Amniotic stem cell (primary cell): ENCODE data around the gene RTN4RL2.

Experiments used
- DNase-seq: peaks from one replicate; lab custom pipeline; 2025; lab: John Stamatoyannopoulos, UW

The RTN4RL2 gene

DNA sequence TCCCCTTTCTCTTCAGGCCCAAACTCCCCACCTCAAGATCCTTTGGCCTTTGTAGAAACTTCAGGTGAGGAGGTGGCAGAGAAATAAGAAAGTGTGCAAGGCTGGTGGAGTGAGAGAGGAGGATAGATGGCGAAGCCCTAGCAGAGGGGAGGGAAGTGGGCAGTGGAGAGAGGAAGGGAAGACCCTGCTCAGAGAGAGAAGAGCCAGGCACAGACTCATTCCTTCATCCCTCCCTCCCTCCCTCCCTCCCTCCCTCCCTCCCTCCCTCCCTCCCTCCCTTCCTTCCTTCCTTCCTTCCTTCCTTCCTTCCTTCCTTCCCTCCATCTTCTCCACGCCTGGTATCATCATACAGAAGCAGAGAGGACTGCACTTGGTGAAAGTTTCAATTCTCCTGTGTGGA lies 21.0 kb downstream of the RTN4RL2 start:
- no peak for DNase-seq

- no peak for DNase-seq
Observed at GRCh38 chr11:57481915-57482781, 21.8 kb downstream of the RTN4RL2 start.

GRCh38 chr11:57482782-57483561 lies 22.6 kb downstream of the RTN4RL2 start:
- no peak for DNase-seq

DNA sequence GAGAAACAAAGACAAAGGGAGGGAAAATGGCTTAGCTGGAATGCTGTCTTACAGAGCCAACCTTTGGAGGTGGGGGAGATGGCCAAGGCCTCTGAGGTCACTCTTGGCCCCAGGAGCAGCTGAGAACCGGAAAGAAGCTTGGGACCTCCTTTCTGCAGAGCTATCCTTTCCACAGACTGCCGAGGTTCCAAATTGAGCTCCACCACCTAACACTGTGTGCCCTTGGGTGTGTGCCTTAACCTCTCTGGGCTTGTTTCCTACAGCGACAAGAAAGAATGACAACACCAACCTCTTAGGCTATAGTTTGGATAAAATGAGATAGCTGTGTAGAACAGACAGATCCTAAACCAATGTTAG lies 23.2 kb downstream of the RTN4RL2 start:
- DNase-seq = no peak

GRCh38 chr11:57484141-57484710 lies 23.9 kb downstream of the RTN4RL2 start:
- DNase-seq = no peak

DNA sequence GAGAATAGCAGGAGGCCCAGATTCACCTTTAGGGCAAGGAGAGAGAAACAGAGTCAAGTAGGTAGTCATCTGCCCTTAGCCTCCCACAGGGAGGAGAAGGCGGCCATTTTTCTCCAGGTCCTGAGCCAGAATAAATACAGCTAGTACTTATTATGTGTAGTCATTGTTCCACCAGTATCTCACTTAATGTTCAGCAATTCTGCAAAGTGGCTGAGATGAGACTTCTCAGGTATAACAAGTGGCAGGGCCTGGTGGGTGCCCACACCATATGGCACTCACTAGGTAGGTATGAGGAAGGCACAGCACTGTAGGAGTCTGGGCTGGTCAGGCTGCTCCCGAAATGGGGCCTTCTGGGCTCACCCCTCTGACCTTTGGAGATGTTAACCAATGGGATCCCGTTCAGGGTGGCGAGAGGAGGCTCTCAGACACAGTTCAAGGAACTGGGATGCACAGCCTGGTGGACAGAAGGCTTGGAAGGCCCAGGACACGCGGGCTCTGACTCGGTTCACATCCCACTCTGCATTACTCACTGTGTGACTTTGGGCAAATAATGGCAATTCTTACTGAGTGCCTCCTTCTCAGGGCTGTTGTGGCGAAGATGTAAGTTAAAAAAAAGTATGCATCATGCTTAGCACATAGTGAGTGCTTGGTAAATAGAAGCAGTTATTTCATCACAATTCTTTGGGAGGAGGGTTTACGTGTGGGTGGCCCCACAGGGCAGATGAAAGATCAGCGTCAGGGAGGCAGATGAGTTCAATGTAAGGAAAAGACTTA lies 25.1 kb downstream of the RTN4RL2 start:
- no peak for DNase-seq

DNA sequence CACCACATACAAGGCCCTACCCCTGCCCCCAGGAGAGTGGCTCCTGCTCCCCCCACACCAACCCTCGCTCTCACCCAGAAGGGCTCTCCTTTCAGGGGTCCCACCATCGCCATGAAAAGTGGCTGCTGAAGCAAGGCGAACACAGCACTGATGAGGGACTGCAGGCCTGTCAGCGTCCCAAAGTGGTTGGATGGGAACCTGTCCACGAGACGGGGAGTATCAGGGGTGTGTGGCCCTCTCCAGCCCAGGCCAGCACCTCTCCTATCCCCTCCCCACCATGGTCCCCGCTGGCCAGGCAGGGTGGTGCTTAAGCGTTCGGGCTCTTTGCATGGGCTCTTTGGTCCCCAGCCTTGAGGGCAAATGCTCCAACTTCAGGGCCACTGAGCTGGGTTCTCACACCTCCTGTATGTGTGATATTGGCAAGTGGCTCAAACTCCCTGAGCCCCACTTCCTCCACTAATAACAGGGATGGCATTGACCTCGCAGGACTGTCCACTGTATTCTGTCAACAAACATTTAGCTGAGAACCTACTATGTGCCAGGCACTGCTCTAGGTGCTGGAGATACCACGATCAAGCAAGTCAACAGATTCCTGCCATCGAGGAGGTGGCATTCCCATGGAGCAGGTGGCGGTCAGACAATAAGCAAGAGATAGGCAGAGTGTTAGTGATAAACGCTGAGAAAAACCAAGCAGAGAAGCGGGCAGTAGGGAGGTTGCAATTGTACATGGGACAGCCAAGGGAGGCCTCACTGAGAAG lies 26.9 kb downstream of the RTN4RL2 start:
- no peak for DNase-seq

DNA sequence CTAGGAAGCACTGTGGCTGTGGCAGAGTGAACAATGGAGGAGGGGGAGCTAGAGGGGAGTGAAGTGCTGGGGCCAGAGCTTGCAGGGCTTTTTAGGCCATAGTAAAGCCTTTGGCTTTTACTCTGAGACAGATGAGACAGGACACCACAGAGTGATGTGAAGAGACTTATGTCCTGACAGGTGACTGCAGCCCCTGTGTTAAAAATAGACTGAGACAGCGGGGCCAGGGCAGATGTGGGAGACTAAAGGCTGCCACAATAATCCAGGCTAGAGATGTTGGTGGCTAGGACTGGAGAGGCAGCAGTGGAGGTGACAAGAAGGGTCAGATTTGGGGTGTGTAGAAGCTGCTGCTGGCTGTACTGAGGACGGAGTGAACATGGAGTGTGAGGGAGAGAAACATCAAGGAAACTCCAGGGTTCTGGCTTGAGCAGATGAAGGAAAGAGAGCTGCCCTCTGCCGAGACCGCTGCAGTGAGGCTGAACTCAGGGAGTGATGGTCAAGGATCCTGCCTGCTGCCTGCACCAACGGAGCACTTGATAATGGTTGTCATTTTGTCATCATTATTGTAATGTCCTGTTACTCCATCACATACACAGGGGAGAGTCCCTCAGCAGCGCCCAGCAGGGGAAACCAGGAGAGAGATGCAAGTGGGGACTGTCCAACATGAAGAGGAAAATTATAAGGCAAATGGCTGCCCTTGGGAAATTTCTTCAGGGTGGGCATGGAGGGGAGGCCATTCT lies 27.8 kb downstream of the RTN4RL2 start:
- DNase-seq = no peak

- DNase-seq = no peak
Observed at GRCh38 chr11:57490456-57491248, 30.3 kb downstream of the RTN4RL2 start.

- no peak for DNase-seq
Observed at GRCh38 chr11:57491371-57492061, 31.2 kb downstream of the RTN4RL2 start.

DNA sequence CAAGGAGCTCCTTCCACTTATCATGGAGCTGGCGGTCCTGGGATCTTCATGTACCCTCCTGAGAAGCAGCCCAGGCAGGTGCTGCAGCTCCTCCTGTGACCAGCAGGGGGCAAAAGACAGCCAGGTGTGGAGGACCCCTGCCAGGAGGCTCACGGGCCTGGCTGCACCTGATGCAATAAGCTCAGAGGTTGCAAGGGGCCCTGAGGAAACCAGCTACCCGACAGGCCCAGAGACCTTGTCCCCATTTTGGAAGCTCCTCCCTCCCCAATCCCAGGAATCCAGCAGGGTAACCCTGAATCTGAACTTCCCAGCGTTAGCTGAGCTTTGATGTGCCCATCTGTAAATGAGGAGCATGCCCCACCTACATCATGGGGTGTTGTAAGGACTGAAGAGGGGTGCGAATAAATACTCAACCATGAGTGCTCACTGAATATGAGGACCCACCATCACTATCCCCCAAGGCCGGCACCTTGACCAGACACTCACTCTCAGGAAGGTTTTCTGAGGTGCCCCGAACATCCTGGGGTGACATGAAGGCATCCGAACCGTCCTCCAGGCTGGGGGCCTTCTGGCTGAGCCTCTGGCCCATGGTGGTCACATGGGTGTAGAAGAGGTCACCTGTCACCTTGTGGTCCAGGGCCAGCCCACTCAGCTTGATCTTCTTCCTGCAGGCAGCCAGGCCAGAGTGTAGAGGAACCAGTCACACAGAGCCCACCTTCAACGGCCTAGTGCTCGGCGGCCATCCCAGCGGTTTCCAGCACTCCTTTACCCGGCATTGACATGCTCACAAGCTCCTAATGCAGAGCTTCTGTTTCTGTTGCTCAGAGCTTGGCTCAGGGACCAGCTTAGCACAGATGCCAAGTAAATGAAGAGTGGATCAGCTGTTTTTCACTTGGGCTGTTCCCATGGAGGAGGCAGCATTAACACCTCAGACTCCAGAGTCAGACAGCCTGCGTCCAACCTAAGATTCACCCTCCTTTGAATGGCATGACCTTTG lies 33.5 kb downstream of the RTN4RL2 start:
- DNase-seq = no peak

DNA sequence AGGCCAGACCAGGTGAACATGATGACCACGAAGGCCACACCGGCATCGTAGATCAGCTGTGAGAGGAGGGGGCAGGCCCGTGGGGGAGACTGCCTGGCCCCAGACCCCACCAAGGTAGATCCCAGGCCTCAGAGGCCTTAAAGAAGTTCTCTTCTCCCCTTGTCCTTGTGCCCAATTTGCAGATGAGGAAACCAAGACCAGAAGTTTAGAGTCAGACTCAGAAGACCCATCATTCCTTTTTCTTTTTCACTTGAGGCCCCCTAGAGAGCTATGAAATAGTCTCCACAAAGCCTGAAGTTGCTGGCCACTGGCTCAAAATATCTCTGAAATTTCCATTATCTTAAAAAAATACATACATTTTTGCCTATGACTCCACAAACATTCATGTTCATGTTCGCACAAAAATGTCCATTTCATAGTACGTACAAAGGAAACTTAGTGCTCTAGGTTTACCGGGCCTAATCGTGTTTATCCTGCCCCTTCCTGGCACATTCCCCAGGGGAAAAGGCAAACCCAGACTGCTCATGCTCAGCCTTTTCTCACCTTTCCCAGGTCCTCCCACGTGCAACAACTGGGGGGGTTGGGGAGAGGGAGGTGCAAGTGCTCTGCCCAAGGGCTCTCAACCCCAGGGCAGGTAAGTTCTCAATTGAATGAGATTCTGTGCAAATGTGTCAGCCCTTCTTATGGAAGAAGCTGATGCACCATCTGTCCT lies 35.9 kb downstream of the RTN4RL2 start:
- no peak for DNase-seq

GRCh38 chr11:57497303-57498247 lies 37.2 kb downstream of the RTN4RL2 start:
- DNase-seq = no peak

DNA sequence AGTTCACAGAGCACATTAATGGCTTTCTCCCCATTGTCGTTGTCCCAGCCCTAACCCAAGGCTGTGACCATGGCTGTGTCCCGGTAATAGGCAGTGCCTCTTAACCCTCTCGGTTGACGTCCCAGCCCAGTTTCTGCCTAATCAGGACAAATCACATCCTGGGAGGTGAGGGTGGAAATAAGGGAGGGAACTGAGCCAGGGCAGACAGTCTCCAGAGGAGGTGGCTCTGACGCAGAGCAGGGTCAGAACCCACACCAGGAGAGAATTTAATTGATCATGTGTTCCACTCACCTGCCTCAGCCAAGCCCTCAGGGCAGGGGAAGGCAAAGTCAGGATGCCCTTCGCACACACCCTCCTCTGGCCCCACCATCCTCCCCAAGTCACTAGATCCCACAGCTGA lies 38.2 kb downstream of the RTN4RL2 start:
- DNase-seq = no peak

GRCh38 chr11:57499413-57499982 lies 39.2 kb downstream of the RTN4RL2 start:
- DNase-seq = peak; percentile 73

DNA sequence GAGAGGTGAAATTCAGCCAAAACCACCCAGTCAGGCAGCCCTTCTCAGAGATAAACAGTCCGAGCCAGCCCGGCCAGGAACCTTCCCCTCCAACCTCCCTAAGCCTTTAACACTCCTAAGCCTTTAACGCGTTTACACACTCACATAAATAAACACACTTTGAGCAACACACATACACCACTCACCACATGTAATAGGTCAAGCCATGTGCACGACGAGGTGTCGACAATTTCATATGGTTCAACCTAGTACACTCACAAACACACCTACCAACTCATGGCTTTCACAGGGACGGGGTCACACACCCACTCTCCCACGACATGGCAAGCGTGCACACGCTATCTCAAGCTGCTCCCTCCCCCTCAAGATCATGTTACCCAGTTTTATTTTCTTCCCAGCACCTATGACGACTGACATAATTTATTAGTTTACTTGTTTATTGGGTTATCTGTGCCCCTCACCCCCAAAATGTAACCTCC lies 39.7 kb downstream of the RTN4RL2 start:
- DNase-seq = no peak
